ENCODE measurements around the gene KIF23. TPM values are rescaled to one million over a fixed set of nuclear protein-coding genes. Genes with fewer than 3 reads are reported as not detected.
A peak's percentile ranks its signal among the peaks of the same experiment; 100 is the strongest.

The KIF23 gene
- total and polyA plus RNA-seq, 2 of the 4 experiments (the other 2 are of a cell fraction): 37.7 to 56.1 TPM

GRCh38 chr15:69412274-69412673 lies 1.9 kb upstream of the KIF23 start:
- Histone ChIP-seq H3K23ac (ENCODE audit: low read depth, low read length) (no peak overlapping the region), H3K4me1 (ENCODE audit: control insufficient read depth, insufficient read depth, low read length) (peaks cover 13% of the 10 kb centered on the region), H4K8ac (ENCODE audit: low read depth in 2 of 2, low read length in 2 of 2) (no peak overlapping the region), H3K36me3 (ENCODE audit: control insufficient read depth, insufficient read depth, low read length) (no peaks in the 10 kb centered on the region), H3K9ac (ENCODE audit: low read depth, low read length) (no peak overlapping the region), H2BK20ac (ENCODE audit: low read depth, low read length) (no peak overlapping the region), H2AK5ac (ENCODE audit: low read depth, low read length) (no peak overlapping the region), H4K91ac (ENCODE audit: insufficient read depth, low read depth, low read length) (no peak overlapping the region), H3K27me3 (ENCODE audit: control insufficient read depth, insufficient read depth, low read length) (no peaks in the 10 kb centered on the region), H2AK9ac (replicated peaks; ENCODE audit: low read depth, low read length, poor library complexity) (no peak overlapping the region), H3K4me2 (ENCODE audit: low read depth, low read length) (peak overlapping the region; percentile 67), H3K9me1 (ENCODE audit: insufficient read depth, low read length) (peaks cover 14% of the 10 kb centered on the region), H4K5ac (ENCODE audit: low read depth, low read length) (no peak overlapping the region), H2BK5ac (ENCODE audit: low read depth, low read length, poor library complexity, severe bottlenecking) (no peak overlapping the region), H4K20me1 (ENCODE audit: insufficient read depth, low read length) (peaks cover 39% of the 10 kb centered on the region), H3K56ac (ENCODE audit: extremely low read depth, insufficient read depth, low read length) (no peak overlapping the region), H3K9me3 (ENCODE audit: control insufficient read depth, insufficient read depth, low read length) (no peaks in the 10 kb centered on the region), H2AFZ (replicated peaks; ENCODE audit: low read length, poor library complexity) (no peak overlapping the region), H3K14ac (replicated peaks; ENCODE audit: low read depth, low read length) (0 out of 2 replicates have a peak overlapping the region, but pooled peaks have one; percentile 4), H3K18ac (ENCODE audit: low read depth, low read length) (no peak overlapping the region), H3K4me3 (ENCODE audit: insufficient read depth, low read depth, low read length) (no peak overlapping the region), H3K4ac (ENCODE audit: low read depth, low read length) (no peak overlapping the region), H2BK120ac (ENCODE audit: low read depth, low read length) (no peak overlapping the region), H2BK15ac (ENCODE audit: low read depth, low read length) (no peak overlapping the region), H3K79me1 (ENCODE audit: low read depth in 1 of 2, low read length in 2 of 2) (peaks cover 32 to 53% of the 10 kb centered on the region in 2 experiments), H3K27ac (ENCODE audit: insufficient read depth, low read length) (no peak overlapping the region)
- ATAC-seq (ENCODE audit: low read depth) (no peak), DNase-seq (no peak)
- TF ChIP-seq USF2 (IDR thresholded peaks at IDR 0.05; ENCODE audit: low read depth, low read length): no peak
- TF ChIP-seq MAFK (IDR thresholded peaks at IDR 0.05; ENCODE audit: low read depth, low read length): 0 out of 2 replicates have a peak, but pooled peaks have one; percentile 39
- no peak for TF ChIP-seq ELK1 (IDR thresholded peaks at IDR 0.05; ENCODE audit: borderline replicate concordance, low read depth, low read length)
- intact Hi-C loops (cut with micrococcal nuclease): no loop called here
- no TSS peak for BruUV-seq (replicated peaks)
- POLR2A ChIA-PET (ENCODE audit: unreplicated experiment): no interaction called here
- dilution Hi-C loops (cut with HindIII; ENCODE audit: low sequenced_read_pairs, unreplicated experiment): no loop called here
- in situ Hi-C loops (cut with MboI; ENCODE audit: low sequenced_read_pairs): no loop called here
- CTCF ChIA-PET: no interaction called here

All from IMR-90 (cell line).